H9 (cell line): Measurements from ENCODE around the gene SCCPDH. TPM values are rescaled to one million over a fixed set of nuclear protein-coding genes. Genes with fewer than 3 reads are reported as not detected.

Source experiments
- DNase-seq: peaks from one replicate; pipeline ENCODE4 v3.0.0-alpha.2; 2017
- H2AFZ ChIP-seq: one replicate; pipeline ENCODE4 v1.6.1; 2013; ENCODE audit warnings: mild to moderate bottlenecking, low read length, control low read depth, moderate library complexity
- H2AK5ac ChIP-seq: 2 replicates; pipeline ENCODE4 v1.6.1; 2013; ENCODE audit warnings: low read length, control low read depth, mixed read lengths; ENCODE audit not compliant: insufficient read length
- H2BK120ac ChIP-seq: one replicate; pipeline ENCODE4 v1.6.1; 2013; ENCODE audit warnings: low read depth, mild to moderate bottlenecking, low read length, control low read depth, inconsistent platforms; ENCODE audit not compliant: poor library complexity, severe bottlenecking
- H2BK12ac ChIP-seq: 2 replicates; pipeline ENCODE4 v1.6.1; 2013; ENCODE audit warnings: low read length, control low read depth, mixed read lengths, low read depth; ENCODE audit not compliant: insufficient read length
- H2BK15ac ChIP-seq: 2 replicates; pipeline ENCODE4 v1.6.1; 2013; ENCODE audit warnings: low read depth, low read length, control low read depth
- H2BK20ac ChIP-seq: one replicate; pipeline ENCODE4 v1.6.1; 2013; ENCODE audit warnings: low read depth, mild to moderate bottlenecking, low read length, control low read depth, inconsistent platforms; ENCODE audit not compliant: poor library complexity, severe bottlenecking
- H2BK5ac ChIP-seq: 2 replicates; pipeline ENCODE4 v1.6.1; 2013; ENCODE audit warnings: low read length, control low read depth, mixed read lengths; ENCODE audit not compliant: insufficient read length
- H3K14ac ChIP-seq: 2 replicates; pipeline ENCODE4 v1.6.1; 2013; ENCODE audit warnings: low read length, control low read depth; ENCODE audit not compliant: insufficient read depth
- H3K18ac ChIP-seq: 2 replicates; pipeline ENCODE4 v1.6.1; 2013; ENCODE audit warnings: low read depth, mild to moderate bottlenecking, mixed read lengths, low read length, control low read depth; ENCODE audit not compliant: insufficient read length
- H3K23ac ChIP-seq: 2 replicates; pipeline ENCODE4 v1.6.1; 2013; ENCODE audit warnings: low read length, control low read depth, mixed read lengths, low read depth; ENCODE audit not compliant: insufficient read length
- H3K23me2 ChIP-seq: 2 replicates; pipeline ENCODE4 v1.6.1; 2013; ENCODE audit warnings: low read depth, mild to moderate bottlenecking, mixed read lengths, low read length, control low read depth; ENCODE audit not compliant: insufficient read length, poor library complexity, severe bottlenecking
- H3K27ac ChIP-seq: 2 replicates; pipeline ENCODE4 v1.5.1; 2013; ENCODE audit warnings: low read length, control low read depth, mixed read lengths, low read depth; ENCODE audit not compliant: insufficient read length
- H3K27me3 ChIP-seq: 2 replicates; pipeline ENCODE4 v1.6.1; 2013; ENCODE audit warnings: low read length, control low read depth, inconsistent platforms; ENCODE audit not compliant: insufficient read depth
- H3K4ac ChIP-seq: 2 replicates; pipeline ENCODE4 v1.6.1; 2013; ENCODE audit warnings: low read depth, mild to moderate bottlenecking, control low read depth, inconsistent platforms, low read length, moderate library complexity
- H3K4me1 ChIP-seq: 2 replicates; pipeline ENCODE4 v1.6.1; 2013; ENCODE audit warnings: low read length, control low read depth, inconsistent platforms; ENCODE audit not compliant: insufficient read depth
- H3K4me2 ChIP-seq: 2 replicates; pipeline ENCODE4 v1.6.1; 2013; ENCODE audit warnings: low read length, control low read depth, mixed read lengths; ENCODE audit not compliant: insufficient read length, insufficient read depth
- H3K56ac ChIP-seq: 2 replicates; pipeline ENCODE4 v1.6.1; 2013; ENCODE audit warnings: low read depth, mild to moderate bottlenecking, mixed read lengths, low read length, control low read depth; ENCODE audit not compliant: insufficient read length
- H3K79me1 ChIP-seq: 2 replicates; pipeline ENCODE4 v1.6.1; 2013; ENCODE audit warnings: low read depth, mild to moderate bottlenecking, moderate library complexity, low read length, control low read depth, inconsistent platforms; ENCODE audit not compliant: insufficient read depth, poor library complexity, severe bottlenecking
- H3K79me2 ChIP-seq: 2 replicates; pipeline ENCODE4 v1.6.1; 2013; ENCODE audit warnings: low read length, control low read depth, inconsistent platforms; ENCODE audit not compliant: insufficient read depth
- H3K9ac ChIP-seq: 2 replicates; pipeline ENCODE4 v1.6.1; 2013; ENCODE audit warnings: low read length, control low read depth, mixed read lengths; ENCODE audit not compliant: insufficient read length; ENCODE audit errors: extremely low read depth
- H3K9me3 ChIP-seq: one replicate; pipeline ENCODE4 v1.6.1; 2013; ENCODE audit warnings: low read depth, low read length, inconsistent platforms; ENCODE audit not compliant: control insufficient read depth
- H3T11ph ChIP-seq: one replicate; pipeline ENCODE4 v1.6.1; 2013; ENCODE audit warnings: mild to moderate bottlenecking, low read length, control low read depth, inconsistent platforms
- H4K20me1 ChIP-seq: one replicate; pipeline ENCODE4 v1.6.1; 2013; ENCODE audit not compliant: control insufficient read depth, insufficient read length, insufficient read depth
- H4K5ac ChIP-seq: 2 replicates; pipeline ENCODE4 v1.6.1; 2013; ENCODE audit warnings: low read depth, mild to moderate bottlenecking, mixed read lengths, low read length, control low read depth; ENCODE audit not compliant: insufficient read length
- H4K8ac ChIP-seq: replicated peaks from 2 replicates; pipeline ENCODE4 v1.6.1; 2013; ENCODE audit warnings: low read length, control low read depth, mixed read lengths, low read depth; ENCODE audit not compliant: insufficient read length
- H4K91ac ChIP-seq: 2 replicates; pipeline ENCODE4 v1.6.1; 2013; ENCODE audit warnings: low read depth, mild to moderate bottlenecking, moderate library complexity, mixed read lengths, low read length, control low read depth; ENCODE audit not compliant: insufficient read length
- H3K27ac Mint-ChIP-seq, 3 experiments: 2 replicates in 2 of 3; 3 replicates in 1 of 3; pipeline ENCODE4 v1.8.0; 2020 to 2021; ENCODE audit warnings: mixed read lengths in 3 of 3, mild to moderate bottlenecking in 1 of 3, moderate library complexity in 1 of 3
- H3K27me3 Mint-ChIP-seq: 2 replicates; pipeline ENCODE4 v1.8.0; 2021; ENCODE audit warnings: low read depth, mild to moderate bottlenecking, moderate library complexity, mixed read lengths
- H3K36me3 Mint-ChIP-seq, 3 experiments: 2 replicates in 2 of 3; 3 replicates in 1 of 3; pipeline ENCODE4 v1.8.0; 2020 to 2021; ENCODE audit warnings: low read depth in 3 of 3, mixed read lengths in 3 of 3; ENCODE audit not compliant: insufficient read depth in 1 of 3
- H3K4me1 Mint-ChIP-seq, 2 experiments: 2 replicates each; pipeline ENCODE4 v1.8.0; 2020; ENCODE audit warnings: mixed read lengths in 2 of 2
- H3K4me3 Mint-ChIP-seq, 2 experiments: 2 replicates in 1 of 2; 3 replicates in 1 of 2; pipeline ENCODE4 v1.8.0; 2020 to 2021; ENCODE audit warnings: mild to moderate bottlenecking in 2 of 2, mixed read lengths in 2 of 2, moderate library complexity in 1 of 2
- H3K9me3 Mint-ChIP-seq, 2 experiments: 2 replicates in 1 of 2; 3 replicates in 1 of 2; pipeline ENCODE4 v1.8.0; 2020; ENCODE audit warnings: mild to moderate bottlenecking in 2 of 2, mixed read lengths in 2 of 2, moderate library complexity in 1 of 2
- CTCF ChIP-seq: fragments of 200-600 bp; sonication (generic); conservative IDR thresholded peaks from 3 replicates; pipeline ENCODE4 v1.8.0; 2021; ENCODE audit warnings: antibody characterized with exemption, mild to moderate bottlenecking
- WGBS: extraction: QIAGEN DNeasy Blood & Tissue Kit; methylation state at CpG from one replicate; pipeline ENCODE4 v1.1.7; 2013; ENCODE audit warnings: missing lambda C conversion rate, low lambda C conversion rate, mixed read lengths; ENCODE audit not compliant: insufficient read length; ENCODE audit errors: extremely low coverage; 5-methylcytosine and 5-hydroxymethylcytosine counted together
- total RNA-seq: library from RNA; stranded (reverse); gene quantifications from 2 replicates; pipeline ENCODE4 v1.2.1, GENCODE V29; 2021

The SCCPDH gene
- total RNA-seq, 1 experiment from 2014 or later, result 20.7 TPM

DNA sequence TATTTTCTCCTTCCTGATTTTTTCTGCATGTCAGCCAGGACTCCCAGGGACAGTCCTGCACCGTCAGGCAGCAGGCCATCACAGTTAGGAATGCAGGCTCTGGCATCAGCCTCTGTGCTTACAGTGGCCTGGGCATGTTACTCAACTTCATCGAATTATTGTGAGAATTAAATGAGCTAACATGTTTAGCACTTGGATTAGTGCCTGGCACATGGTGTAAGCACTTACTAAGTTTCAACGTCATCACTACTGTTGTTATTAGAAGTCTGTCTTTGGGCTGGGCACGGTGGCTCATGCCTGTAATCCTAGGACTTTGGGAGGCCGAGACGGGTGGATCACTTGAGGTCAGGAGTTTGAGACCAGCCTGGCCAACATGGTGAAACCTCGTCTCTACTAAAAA, 45.1 kb downstream of the SCCPDH start:
- no peak overlapping the region for H2AK5ac ChIP-seq
- H3K14ac ChIP-seq, result no peak overlapping the region
- no peak overlapping the region; a peak in 1 of 7 replicates for H3K27ac Mint-ChIP-seq
- H3K36me3 Mint-ChIP-seq, result peaks cover 0 to 13% (median 0%) of the 10 kb centered on the region in 3 experiments; a peak in 2 of 7 replicates
- H3K79me1 ChIP-seq, result no peaks in the 10 kb centered on the region
- no peak overlapping the region for H2BK5ac ChIP-seq
- H3K18ac ChIP-seq, result no peak overlapping the region
- WGBS, result no CpG with 5 or more reads among the region's 7 CpGs
- H3T11ph ChIP-seq, result no peak overlapping the region
- no peak overlapping the region for H3K23ac ChIP-seq
- H3K9me3 ChIP-seq, result no peaks in the 10 kb centered on the region
- no peak for DNase-seq
- no peaks in the 10 kb centered on the region for H4K20me1 ChIP-seq
- H3K27me3 Mint-ChIP-seq, result peaks cover 5% of the 10 kb centered on the region
- H2BK15ac ChIP-seq, result no peak overlapping the region
- H2AFZ ChIP-seq, result no peak overlapping the region
- peaks cover 7% of the 10 kb centered on the region; the same call in 1 of the 2 replicates for H3K4me1 ChIP-seq
- H4K5ac ChIP-seq, result no peak overlapping the region
- H3K27me3 ChIP-seq, result no peaks in the 10 kb centered on the region
- H2BK20ac ChIP-seq, result no peak overlapping the region
- H4K8ac ChIP-seq, result no peak overlapping the region
- H3K79me2 ChIP-seq, result no peaks in the 10 kb centered on the region
- H3K9me3 Mint-ChIP-seq, result no peaks in the 10 kb centered on the region
- H4K91ac ChIP-seq, result no peak overlapping the region
- H3K4me1 Mint-ChIP-seq, result peaks cover 22 to 27% of the 10 kb centered on the region in 2 experiments
- no peak overlapping the region for H3K9ac ChIP-seq
- H2BK12ac ChIP-seq, result no peak overlapping the region
- no peak overlapping the region for H3K4me2 ChIP-seq
- H3K56ac ChIP-seq, result no peak overlapping the region
- no peak overlapping the region for H3K4ac ChIP-seq
- H3K27ac ChIP-seq, result no peak overlapping the region
- no peaks in the 10 kb centered on the region for H3K23me2 ChIP-seq
- H2BK120ac ChIP-seq, result no peak overlapping the region
- TF ChIP-seq CTCF, result no peak
- H3K4me3 Mint-ChIP-seq, result no peak overlapping the region
